NCI-H2107 treated with DMSO at 0.1 percent for 48 hours (cell line): ENCODE data around the gene MUC13.

Experiments
- DNase-seq: peaks from one replicate; lab custom pipeline; 2025; ENCODE audit not compliant: unreplicated experiment; lab: John Stamatoyannopoulos, UW

The MUC13 gene

DNA sequence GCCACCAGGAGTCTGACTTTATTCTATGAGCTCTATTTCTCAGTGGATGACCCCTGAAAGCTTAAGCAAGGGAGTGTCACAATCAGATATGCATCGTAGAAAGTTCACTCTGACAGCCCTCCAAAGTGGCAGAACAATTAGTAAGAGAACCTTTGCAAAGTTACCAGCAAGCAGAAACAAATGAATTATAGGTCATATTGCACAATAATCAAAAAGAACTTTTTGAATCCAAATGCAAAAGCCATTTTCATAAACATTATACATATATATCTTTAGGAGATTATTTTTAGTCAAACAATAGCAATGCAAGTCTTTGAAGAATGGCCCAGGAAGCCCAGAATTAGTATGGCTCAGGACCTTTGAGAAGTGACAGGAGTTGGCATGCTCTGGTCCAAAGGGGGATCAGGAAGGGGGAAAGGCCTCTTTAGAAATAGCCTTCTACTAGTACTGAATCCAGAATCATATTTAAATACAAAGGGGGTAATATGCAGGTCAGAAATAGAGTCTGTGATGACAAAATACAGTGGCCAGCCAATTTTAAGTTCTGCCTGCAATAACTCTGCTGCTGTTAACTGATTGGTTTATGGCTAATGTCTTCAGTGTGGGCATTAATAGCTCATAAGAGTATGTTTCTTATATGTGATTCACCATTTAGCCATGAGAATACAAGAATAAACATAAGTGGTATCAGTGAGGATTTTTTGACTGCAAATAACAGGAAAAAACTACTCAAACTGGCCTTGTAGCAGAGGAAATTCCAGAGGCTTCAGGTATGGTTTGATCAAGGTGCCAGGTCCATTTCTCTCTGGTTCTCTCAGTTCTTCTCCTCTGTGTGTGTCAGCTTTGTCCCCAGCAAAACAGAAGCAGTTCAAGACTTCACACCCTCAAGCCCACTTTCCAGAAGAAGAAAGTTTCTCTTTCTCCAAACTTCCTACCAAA lies 30.4 kb downstream of the MUC13 start:
- no peak for DNase-seq

- no peak for DNase-seq
Observed at GRCh38 chr3:124896824-124897526, 37.6 kb downstream of the MUC13 start.

DNA sequence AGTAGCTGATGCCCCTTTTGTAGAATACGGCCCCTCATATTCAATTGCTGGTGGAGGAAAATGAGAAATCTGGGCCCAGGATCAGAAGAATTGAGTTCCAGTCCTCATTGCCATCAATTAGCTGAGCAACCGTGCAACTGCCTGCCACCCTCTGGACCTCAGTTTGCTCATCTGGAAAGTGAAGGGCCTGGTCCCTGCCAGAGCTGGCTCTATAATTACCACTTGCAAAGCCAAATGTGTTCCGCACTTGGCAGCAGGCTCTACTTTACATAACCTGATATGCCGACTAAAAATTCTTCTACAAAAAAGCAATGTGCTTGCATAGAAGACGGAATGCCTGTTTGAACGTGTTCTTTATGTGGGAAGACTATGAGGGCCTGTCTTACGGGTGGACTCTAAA lies 38.8 kb downstream of the MUC13 start:
- no peak for DNase-seq

- DNase-seq = no peak
Observed at GRCh38 chr3:124893526-124893925, 41.0 kb downstream of the MUC13 start.

GRCh38 chr3:124890573-124891190 lies 43.9 kb downstream of the MUC13 start:
- DNase-seq = no peak

GRCh38 chr3:124888482-124889441 lies 45.8 kb downstream of the MUC13 start:
- DNase-seq = no peak

GRCh38 chr3:124887932-124888298 lies 46.6 kb downstream of the MUC13 start:
- DNase-seq = no peak

- DNase-seq = peak; percentile 11
Observed at GRCh38 chr3:124887177-124887931, 47.2 kb downstream of the MUC13 start, which contains the start of gene ITGB5. Gene ITGB5 (minus strand): TSS chr3:124887365. CDS start chr3:124887000, 365 bp downstream.

DNA sequence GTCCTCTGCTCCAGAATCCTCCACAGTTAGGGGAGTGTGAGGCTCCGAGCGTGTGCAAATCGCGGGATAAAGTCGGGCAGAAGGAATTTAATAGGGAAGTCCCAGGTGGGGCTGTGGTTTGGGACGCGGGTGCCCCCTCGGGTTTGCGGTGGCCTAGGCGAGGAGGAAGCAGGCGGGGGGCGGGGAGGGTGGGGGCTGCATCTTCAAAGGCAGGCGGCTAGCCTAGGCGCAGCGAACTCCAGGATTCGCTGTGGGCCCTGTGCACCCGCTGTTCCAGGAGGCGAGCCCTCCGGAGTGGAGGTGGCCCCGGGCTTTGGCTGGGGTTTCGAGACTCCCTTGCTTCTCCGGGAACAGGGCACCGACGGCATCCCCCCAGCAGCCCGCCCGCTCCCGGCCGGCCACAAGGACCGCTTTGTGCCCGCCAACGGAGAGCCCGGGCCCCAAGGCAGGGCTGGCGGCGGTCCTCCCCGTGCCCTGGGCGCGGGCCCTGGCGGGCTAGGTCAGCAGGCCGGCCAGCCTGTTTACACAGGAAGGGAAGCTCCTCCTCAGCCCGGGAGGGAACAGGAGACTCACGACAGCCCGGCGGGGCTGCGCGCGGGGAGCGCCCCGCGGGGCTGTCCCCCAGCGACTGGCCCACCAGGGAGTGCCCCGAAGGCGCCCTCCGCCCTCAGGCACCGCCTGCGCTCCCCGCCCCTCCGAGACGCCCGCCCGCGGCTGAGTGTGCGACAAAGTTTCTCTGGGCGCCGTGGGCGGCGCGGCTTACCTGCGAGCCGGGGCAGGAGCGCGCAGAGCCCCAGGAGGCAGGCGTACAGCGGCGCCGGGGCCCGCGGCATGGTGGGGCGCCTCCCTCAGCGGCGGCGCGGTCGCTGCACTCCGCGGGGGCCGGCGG lies 48.1 kb downstream of the MUC13 start:
- no peak for DNase-seq

DNA sequence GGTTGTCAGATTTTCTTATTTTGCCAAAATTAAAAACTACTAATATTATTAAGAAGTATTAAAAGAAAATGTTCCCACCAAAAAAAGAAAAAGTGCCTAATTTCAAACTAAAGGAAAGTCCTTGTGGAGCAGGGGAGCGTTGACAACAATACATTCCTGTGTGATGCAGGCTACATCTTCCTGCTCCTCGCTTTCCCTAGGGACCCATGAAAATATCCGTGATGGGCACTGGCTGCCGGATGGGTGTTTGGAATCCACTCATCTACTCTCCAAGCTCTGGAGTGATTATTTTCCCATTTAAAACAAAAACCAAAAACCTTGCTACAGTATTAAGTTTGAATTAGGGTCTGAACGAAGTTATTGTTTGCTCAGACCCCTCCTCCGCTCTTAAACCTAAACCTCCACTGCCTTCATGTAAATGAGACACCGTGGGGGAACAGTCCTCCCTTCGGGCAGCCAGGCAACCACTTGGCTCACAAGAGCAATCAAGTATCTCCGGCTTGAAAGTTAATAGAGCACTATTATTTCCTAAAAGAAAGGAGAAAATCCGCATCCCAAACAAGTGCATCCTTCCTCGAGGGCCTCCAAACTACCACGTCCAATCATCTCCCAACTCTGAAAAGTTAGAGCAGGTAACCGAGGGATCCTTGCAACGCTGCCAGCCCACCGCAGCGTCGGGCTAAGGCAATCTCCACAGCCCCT lies 48.9 kb downstream of the MUC13 start:
- DNase-seq = no peak

DNA sequence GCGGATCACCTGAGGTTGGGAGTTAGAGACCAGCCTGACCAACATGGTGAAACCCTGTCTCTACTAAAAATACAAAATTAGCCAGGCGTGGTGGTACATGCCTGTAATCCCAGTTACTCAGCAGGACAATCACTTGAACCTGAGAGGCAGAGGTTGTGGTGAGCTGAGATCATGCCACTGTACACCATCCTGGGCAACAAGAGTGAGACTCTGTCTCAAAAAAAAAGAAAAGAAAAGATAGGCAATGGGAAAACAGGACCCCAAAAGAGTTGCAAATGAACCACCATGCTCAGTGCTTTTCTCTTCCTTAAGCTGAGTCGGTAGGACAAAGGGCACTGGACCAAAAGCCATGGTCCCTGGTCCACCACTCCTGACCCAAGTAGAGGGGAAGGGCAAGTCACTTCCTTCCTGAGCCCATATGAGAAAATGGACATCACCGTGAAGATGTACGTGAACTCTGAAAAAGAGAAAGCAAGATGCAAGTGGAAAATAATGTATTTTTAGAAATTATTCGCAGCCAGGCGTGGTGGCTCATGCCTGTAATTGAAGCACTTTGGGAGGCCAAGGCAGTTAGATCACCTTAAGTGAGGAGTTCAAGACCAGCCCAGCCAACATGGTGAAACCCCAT lies 50.0 kb downstream of the MUC13 start:
- DNase-seq = no peak

- DNase-seq = no peak
Observed at GRCh38 chr3:124883766-124884473, 50.6 kb downstream of the MUC13 start.

- no peak for DNase-seq
Observed at GRCh38 chr3:124882816-124883747, 51.5 kb downstream of the MUC13 start.

GRCh38 chr3:124881976-124882697 lies 52.4 kb downstream of the MUC13 start:
- no peak for DNase-seq

DNA sequence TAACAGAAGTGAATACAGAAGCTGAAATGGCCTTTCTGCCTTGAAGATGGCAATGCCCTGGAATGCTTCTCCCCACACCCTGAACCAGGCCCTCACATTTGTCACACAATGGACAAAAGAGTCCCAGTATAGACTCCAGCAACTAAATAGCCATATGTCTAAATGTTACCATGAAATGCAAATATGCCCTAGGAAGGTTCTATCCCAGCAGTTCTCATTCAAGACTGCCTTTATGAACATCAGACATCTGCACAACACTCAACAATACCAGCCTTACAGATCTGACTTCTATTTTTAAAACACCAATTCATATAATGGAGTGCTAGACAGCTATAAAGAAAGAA lies 55.2 kb downstream of the MUC13 start:
- DNase-seq = no peak
